ENCODE results near the gene ARPC2.

GRCh38 chr2:218229239-218229638 is 12.2 kb downstream of the ARPC2 start:
- no peak for TF ChIP-seq CTCF (IDR thresholded peaks at IDR 0.05; ENCODE audit: poor library complexity, severe bottlenecking)
- TF ChIP-seq EP300 (conservative IDR thresholded peaks at IDR 0.05; ENCODE audit: poor library complexity, severe bottlenecking) = no peak
- TF ChIP-seq TAF1 (IDR thresholded peaks at IDR 0.05; ENCODE audit: low read depth) = no peak
- TF ChIP-seq RAD21 (conservative IDR thresholded peaks at IDR 0.05) = no peak
